GM12878 (cell line): Measurements from ENCODE around the gene BATF. TPM values are rescaled to one million over a fixed set of nuclear protein-coding genes. Genes with fewer than 3 reads are reported as not detected.

Experiments
- ATAC-seq: fragments of 200-7000 bp; cut with Tn5 transposase; 3 replicates; pipeline ENCODE4 v1.9.1; 2020; ENCODE audit warnings: mild to moderate bottlenecking, moderate library complexity
- BruUV-seq: library from RNA; stranded (reverse); fragments of 400-500 nt; replicated peaks from 2 replicates; lab custom pipeline; 2021; lab: Mats Ljungman, UMichigan
- CTCF ChIA-PET: fragments of 300-600 bp; sonication (Branson Sonifier 250); formaldehyde crosslinking; extraction: SDS; loops from one replicate; lab custom pipeline; 2021; ENCODE audit warnings: inconsistent platforms; lab: Yijun Ruan, JAX
- POLR2A ChIA-PET: fragments of 350-600 bp; formaldehyde crosslinking; extraction: SDS; loops from one replicate; lab custom pipeline; 2021; ENCODE audit warnings: inconsistent platforms; lab: Charles Lee
- RAD21 ChIA-PET: fragments of 300-600 bp; sonication (Branson Sonifier 250); formaldehyde crosslinking; loops from one replicate; lab custom pipeline; 2023; ENCODE audit warnings: antibody characterized with exemption; ENCODE audit not compliant: unreplicated experiment; lab: Charles Lee
- SMC1A ChIA-PET: fragments of 300-600 bp; sonication (Branson Sonifier 250); formaldehyde crosslinking; loops from one replicate; lab custom pipeline; 2023; ENCODE audit not compliant: unreplicated experiment, uncharacterized antibody; lab: Charles Lee
- DNase-seq: peaks from one replicate; pipeline ENCODE4 v3.0.0-alpha.2; 2011; ENCODE audit warnings: low read depth, low spot score
- FAIRE-seq: peaks from 3 replicates; lab custom pipeline; 2011; peaks lifted over from hg19 to GRCh38; lab: Jason Lieb, UNC
- H2AFZ ChIP-seq: 2 replicates; pipeline ENCODE4 v1.6.0; 2011; ENCODE audit warnings: low read depth, low read length, control low read depth; ENCODE audit not compliant: control insufficient read depth
- H3K27ac ChIP-seq: 2 replicates; pipeline ENCODE4 v1.5.1; 2011; ENCODE audit warnings: control low read depth; ENCODE audit not compliant: control insufficient read depth, insufficient read depth
- H3K27me3 ChIP-seq, 2 experiments: replicated peaks in 1 of 2; 2 replicates each; pipeline versions ENCODE4 v1.6.0 to v1.6.1; 2011; ENCODE audit warnings: low read length in 1 of 2; ENCODE audit not compliant: control insufficient read depth in 2 of 2, insufficient read depth in 2 of 2
- H3K36me3 ChIP-seq, 2 experiments: 2 replicates each; pipeline ENCODE4 v1.5.1; 2011; ENCODE audit warnings: low read length in 1 of 2; ENCODE audit not compliant: control insufficient read depth in 2 of 2, insufficient read depth in 2 of 2
- H3K4me1 ChIP-seq: 2 replicates; pipeline ENCODE4 v1.6.1; 2011; ENCODE audit warnings: mild to moderate bottlenecking, low read length, moderate library complexity, mixed read lengths; ENCODE audit not compliant: control insufficient read depth, insufficient read depth
- H3K4me2 ChIP-seq: 2 replicates; pipeline ENCODE4 v1.6.0; 2011; ENCODE audit warnings: control low read depth; ENCODE audit not compliant: control insufficient read depth, insufficient read depth
- H3K4me3 ChIP-seq: fragments of 200-600 bp; sonication (generic); 2 replicates; pipeline ENCODE4 v1.5.1; 2016
- H3K79me2 ChIP-seq: 2 replicates; pipeline ENCODE4 v1.6.0; 2011; ENCODE audit warnings: low read length; ENCODE audit not compliant: control insufficient read depth, insufficient read depth
- H3K9ac ChIP-seq: 2 replicates; pipeline ENCODE4 v1.8.0; 2011; ENCODE audit warnings: low read length, control low read depth, mixed read lengths; ENCODE audit not compliant: control insufficient read depth, insufficient read depth
- H3K9me3 ChIP-seq: replicated peaks from 3 replicates; pipeline ENCODE4 v1.5.1; 2011; ENCODE audit warnings: mild to moderate bottlenecking, low read length; ENCODE audit not compliant: control insufficient read depth, insufficient read depth
- H4K20me1 ChIP-seq: 2 replicates; pipeline ENCODE4 v1.6.0; 2011; ENCODE audit not compliant: control insufficient read depth, insufficient read depth
- ATF7 ChIP-seq: fragments of 450-650 bp; IDR thresholded peaks from 2 replicates; pipeline ENCODE4 v1.6.1; 2016; ENCODE audit warnings: low read depth, mild to moderate bottlenecking
- IRF5 ChIP-seq: fragments of 450-650 bp; IDR thresholded peaks from 2 replicates; pipeline ENCODE4 v1.6.1; 2017; ENCODE audit warnings: borderline replicate concordance
- MEF2B ChIP-seq: fragments of 450-650 bp; IDR thresholded peaks from 2 replicates; pipeline ENCODE4 v1.6.1; 2018; ENCODE audit warnings: mild to moderate bottlenecking, moderate library complexity; ENCODE audit not compliant: partially characterized antibody, poor library complexity, severe bottlenecking
- MTA3 ChIP-seq: IDR thresholded peaks from 2 replicates; pipeline ENCODE4 v1.6.1; 2012; ENCODE audit warnings: low read length, inconsistent platforms, borderline replicate concordance
- PRDM15 ChIP-seq: fragments of 450-650 bp; formaldehyde crosslinking; IDR thresholded peaks from 2 replicates; pipeline ENCODE4 v1.4.0; 2020; ENCODE audit warnings: mild to moderate bottlenecking, moderate library complexity
- TARDBP ChIP-seq: IDR thresholded peaks from 2 replicates; pipeline ENCODE4 v1.6.1; 2016; ENCODE audit warnings: borderline replicate concordance
- YY1 ChIP-seq: IDR thresholded peaks from 2 replicates; pipeline ENCODE4 v1.6.1; 2011; ENCODE audit warnings: low read depth, mild to moderate bottlenecking, low read length
- ZNF687 ChIP-seq: fragments of 450-650 bp; IDR thresholded peaks from 2 replicates; pipeline ENCODE4 v1.6.1; 2017; ENCODE audit warnings: mild to moderate bottlenecking, moderate library complexity
- WGBS: methylation state at CpG from one replicate; pipeline ENCODE4 v1.1.6; 2016; ENCODE audit warnings: low lambda C conversion rate; ENCODE audit not compliant: insufficient replicate concordance, insufficient coverage; ENCODE audit errors: missing lambda C conversion rate; 5-methylcytosine and 5-hydroxymethylcytosine counted together
- in situ Hi-C: fragments of 300-500 bp; cut with MboI; formaldehyde crosslinking; loops from 9 replicates; pipeline ENCODE4 v1.14.3; 2018; ENCODE audit warnings: mixed read lengths
- intact Hi-C: fragments of 100-400 bp; cut with micrococcal nuclease; formaldehyde crosslinking; loops from one replicate; pipeline ENCODE4 v1.14.2; 2022; ENCODE audit not compliant: unreplicated experiment
- polyA plus RNA-seq, 11 experiments: library from polyadenylated mRNA; depleted of rRNA in 4 of 11; unstranded in 6 of 11; stranded (reverse) in 5 of 11; fragments of >200 nt; fragmentation: Nextera tagmentation in 4 of 11; fragmentation: Illumina TruSeq in 1 of 11; extraction: Ambion mirVana in 4 of 11; extraction: Trizol in 1 of 11; gene quantifications; 1 replicate in 1 of 11; 2 replicates in 10 of 11; pipeline versions ENCODE4 v1.2.1 to v1.2.3, GENCODE V29; 2011 to 2016; ENCODE audit warnings: inconsistent platforms in 2 of 11, missing spikeins in 2 of 11, low read depth in 1 of 11
- total RNA-seq, 4 experiments: library from RNA; depleted of rRNA in 3 of 4; stranded (reverse); fragments of >200 nt in 3 of 4; fragmentation: Illumina TruSeq in 1 of 4; extraction: Trizol in 1 of 4; gene quantifications; 2 replicates each; pipeline versions ENCODE4 v1.2.1 to v1.2.3, GENCODE V29; 2013 to 2021

Gene BATF
- total and polyA plus RNA-seq, 10 of the 15 experiments (the other 5 are each of a cell fraction or from before 2014, with no cell fraction given) = 10.0 to 154 (median 103) TPM

- TF ChIP-seq PRDM15 (CRISPR knock-in tag) = no peak
- peak; percentile 59 for TF ChIP-seq MEF2B
- TF ChIP-seq IRF5 = no peak
These were observed 42.3 kb upstream of the BATF start (continued) for GRCh38 chr14:75479770-75480600.

DNA sequence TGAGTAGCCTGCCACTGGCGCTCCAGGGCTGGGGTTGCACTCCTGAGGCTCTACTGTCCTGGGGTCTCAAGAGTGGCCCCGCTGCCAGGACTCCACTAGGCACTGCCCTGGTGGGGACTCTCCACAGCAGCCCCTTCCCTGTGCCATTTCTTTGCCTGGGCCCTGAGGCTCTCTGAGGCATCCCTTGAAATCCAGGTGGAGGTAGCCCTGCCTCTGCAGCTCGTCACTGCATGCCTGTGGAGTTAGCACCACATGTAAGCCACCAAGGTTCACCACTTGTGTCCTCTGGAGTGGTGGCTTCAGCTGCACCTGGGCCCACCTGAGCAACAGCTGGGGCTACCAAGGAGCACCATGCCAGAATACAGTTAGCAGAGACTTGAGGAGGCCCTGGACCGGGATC, 39.9 kb upstream of the BATF start:
- in situ Hi-C loops = loop anchor here (10.0 kb wide), 1 partner anchor 358 kb away; the partner anchor contains the start of gene NEK9

More for the DNA sequence above, 39.9 kb upstream of the BATF start:
- Histone ChIP-seq H3K79me2 (no peaks in the 10 kb centered on the region), H3K27me3 (no peaks in the 10 kb centered on the region), H3K4me2 (no peak overlapping the region), H3K27ac (no peak overlapping the region), H3K36me3 (no peaks in the 10 kb centered on the region), H2AFZ (no peak overlapping the region), H3K9me3 (peaks cover 8% of the 10 kb centered on the region; the same call in 2 of the 3 replicates)
- FAIRE-seq (no peak), ATAC-seq (no peak)
- intact Hi-C loops = no loop called here
- POLR2A ChIA-PET = no interaction called here
- no TSS peak for BruUV-seq
- WGBS = 92% methylated on average over 4 of the region's 4 CpGs
- no peak for TF ChIP-seq YY1
- TF ChIP-seq ATF7 = no peak
- no peak for TF ChIP-seq MTA3
- TF ChIP-seq ZNF687 = no peak
- no peak for TF ChIP-seq TARDBP
- TF ChIP-seq, all 136 proteins: peak for 0
- no peak for DNase-seq
- H3K4me3 ChIP-seq = no peak overlapping the region
- H3K4me1 ChIP-seq = peaks cover 31% of the 10 kb centered on the region
- ChIA-PET CTCF (interaction anchor here (19.8 kb wide), 1 partner anchor 39 kb away, joined by 520 read pairs; the partner anchor contains the start of gene BATF), SMC1A (no interaction called here), RAD21 (no interaction called here)
- no peaks in the 10 kb centered on the region for H4K20me1 ChIP-seq
- H3K9ac ChIP-seq = no peak overlapping the region
